Neural cell (in vitro differentiated cells): Measurements from ENCODE around the gene TLNRD1. TPM values are rescaled to one million over a fixed set of nuclear protein-coding genes. Genes with fewer than 3 reads are reported as not detected.
A peak's percentile ranks its signal among the peaks of the same experiment; 100 is the strongest.

Experiments used
- H2AFZ ChIP-seq: fragments of 200-600, 300-800 bp; sonication (generic), shearing (Covaris generic); 2 replicates; pipeline ENCODE4 v1.6.0; 2014; ENCODE audit warnings: low read depth, mild to moderate bottlenecking, antibody characterized with exemption, low read length, moderate library complexity
- H3F3A ChIP-seq: fragments of 200-600 bp; shearing (Covaris generic); 2 replicates; pipeline ENCODE4 v1.6.1; 2016; ENCODE audit warnings: mild to moderate bottlenecking, moderate library complexity, mixed read lengths, antibody characterized with exemption, low read length; ENCODE audit not compliant: insufficient read depth, poor library complexity, severe bottlenecking
- H3K27ac ChIP-seq: fragments of 200-600, 300-800 bp; sonication (generic), shearing (Covaris generic); 2 replicates; pipeline ENCODE4 v1.5.1; 2014; ENCODE audit warnings: mild to moderate bottlenecking, low read length, moderate library complexity
- H3K27me3 ChIP-seq: fragments of 300-800, 200-600 bp; sonication (generic), shearing (Covaris generic); 2 replicates; pipeline ENCODE4 v1.6.0; 2014; ENCODE audit warnings: mild to moderate bottlenecking, low read depth, low read length, moderate library complexity; ENCODE audit not compliant: insufficient read depth
- H3K36me3 ChIP-seq: fragments of 300-800, 200-600 bp; sonication (generic), shearing (Covaris generic); 2 replicates; pipeline ENCODE4 v1.5.1; 2014; ENCODE audit warnings: mild to moderate bottlenecking, antibody characterized with exemption, low read length, moderate library complexity; ENCODE audit not compliant: insufficient read depth
- H3K4me2 ChIP-seq: fragments of 300-800, 200-600 bp; sonication (generic), shearing (Covaris generic); 2 replicates; pipeline ENCODE4 v1.6.0; 2014; ENCODE audit warnings: mild to moderate bottlenecking, low read length
- H3K4me3 ChIP-seq: fragments of 300-800, 200-600 bp; sonication (generic), shearing (Covaris generic); 2 replicates; pipeline ENCODE4 v1.5.1; 2014; ENCODE audit warnings: mild to moderate bottlenecking, low read length, moderate library complexity
- H3K79me2 ChIP-seq: fragments of 200-600 bp; shearing (Covaris generic); replicated peaks from 2 replicates; pipeline ENCODE4 v1.6.0; 2014; ENCODE audit warnings: mild to moderate bottlenecking, low read length, moderate library complexity; ENCODE audit not compliant: insufficient read depth
- H3K9ac ChIP-seq: fragments of 300-800, 200-600 bp; sonication (generic), shearing (Covaris generic); 2 replicates; pipeline ENCODE4 v1.6.1; 2016; ENCODE audit warnings: mild to moderate bottlenecking, low read length, mixed read lengths
- H3K9me2 ChIP-seq: fragments of 200-600 bp; shearing (Covaris generic); 2 replicates; pipeline ENCODE4 v1.6.1; 2016; ENCODE audit warnings: mild to moderate bottlenecking, low read length, mixed read lengths; ENCODE audit not compliant: insufficient read depth
- H3K9me3 ChIP-seq: fragments of 200-600, 300-800 bp; sonication (generic), shearing (Covaris generic); 2 replicates; pipeline ENCODE4 v1.6.1; 2016; ENCODE audit warnings: mild to moderate bottlenecking, mixed run types, low read length, moderate library complexity, mixed read lengths
- H4K20me1 ChIP-seq: fragments of 200-600 bp; shearing (Covaris generic); 2 replicates; pipeline ENCODE4 v1.6.1; 2016; ENCODE audit warnings: mild to moderate bottlenecking, mixed run types; ENCODE audit not compliant: insufficient read depth
- EP300 ChIP-seq: fragments of 450-650 bp; conservative IDR thresholded peaks from 2 replicates; pipeline ENCODE4 v1.6.1; 2014; ENCODE audit warnings: antibody characterized with exemption, mild to moderate bottlenecking, moderate library complexity; ENCODE audit not compliant: poor library complexity, severe bottlenecking
- EZH2 ChIP-seq: fragments of 200-600, 300-800 bp; shearing (Covaris generic), sonication (generic); IDR thresholded peaks from 2 replicates; pipeline ENCODE4 v1.6.1; 2014; ENCODE audit warnings: antibody characterized with exemption, low read length, borderline replicate concordance, mild to moderate bottlenecking; ENCODE audit not compliant: insufficient read depth, poor library complexity, severe bottlenecking
- MXI1 ChIP-seq: fragments of 450-650 bp; conservative IDR thresholded peaks from 2 replicates; pipeline ENCODE4 v1.6.1; 2014; ENCODE audit warnings: antibody characterized with exemption, mild to moderate bottlenecking; ENCODE audit not compliant: poor library complexity, severe bottlenecking
- RAD21 ChIP-seq: fragments of 450-650 bp; conservative IDR thresholded peaks from 2 replicates; pipeline ENCODE4 v1.6.1; 2014; ENCODE audit warnings: antibody characterized with exemption, mild to moderate bottlenecking, moderate library complexity
- TAF1 ChIP-seq: IDR thresholded peaks from 2 replicates; pipeline ENCODE4 v1.6.1; 2012; ENCODE audit warnings: low read depth
- polyA plus RNA-seq: library from polyadenylated mRNA; depleted of rRNA; stranded (reverse); fragments of >200 nt; gene quantifications from 2 replicates; pipeline ENCODE4 v1.2.3, GENCODE V29; 2014
- TF ChIP-seq, protein P1 (sequence below): fragments of 450-650 bp; IDR thresholded peaks from 2 replicates; pipeline ENCODE4 v1.5.1; 2014; ENCODE audit warnings: antibody characterized with exemption, mild to moderate bottlenecking, moderate library complexity; ENCODE audit not compliant: poor library complexity, severe bottlenecking
- TF ChIP-seq, protein P2 (sequence below): IDR thresholded peaks from 2 replicates; pipeline ENCODE4 v1.6.1; 2012; ENCODE audit warnings: borderline replicate concordance

Gene TLNRD1
- polyA plus RNA-seq, 1 donor from 2014 or later = 8.2 TPM

DNA sequence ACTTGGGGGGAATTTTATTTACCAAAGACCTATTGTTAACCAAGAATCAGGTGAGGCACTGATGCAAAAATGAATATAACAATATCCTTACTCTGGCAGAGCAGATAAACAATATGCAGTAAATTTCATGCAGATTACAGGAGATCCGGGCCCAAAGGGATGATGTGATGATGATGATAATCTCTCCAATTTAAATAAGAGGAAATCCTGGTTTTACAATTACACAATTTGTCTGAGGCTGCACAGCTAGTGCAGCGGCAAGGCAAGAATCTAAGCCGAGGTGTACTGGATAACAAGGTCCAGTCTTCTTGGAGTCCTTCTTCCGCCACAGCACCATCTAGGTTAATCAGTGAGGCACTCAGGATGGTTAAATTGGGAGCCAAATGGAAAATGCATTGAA is 8.7 kb upstream of the TLNRD1 start:
- no peaks in the 10 kb centered on the region for H3K9me3 ChIP-seq
- H2AFZ ChIP-seq = no peak overlapping the region
- H3K79me2 ChIP-seq = peaks cover 20% of the 10 kb centered on the region
- H3K4me2 ChIP-seq = no peak overlapping the region
- H3K4me3 ChIP-seq = no peak overlapping the region
- no peak overlapping the region for H3K27ac ChIP-seq
- no peaks in the 10 kb centered on the region for H4K20me1 ChIP-seq
- TF ChIP-seq TAF1 (no peak), MXI1 (no peak)
- H3F3A ChIP-seq = no peaks in the 10 kb centered on the region
- no peak overlapping the region for H3K9ac ChIP-seq
- H3K27me3 ChIP-seq = no peaks in the 10 kb centered on the region
- no peaks in the 10 kb centered on the region for H3K36me3 ChIP-seq
- H3K9me2 ChIP-seq = no peaks in the 10 kb centered on the region

DNA sequence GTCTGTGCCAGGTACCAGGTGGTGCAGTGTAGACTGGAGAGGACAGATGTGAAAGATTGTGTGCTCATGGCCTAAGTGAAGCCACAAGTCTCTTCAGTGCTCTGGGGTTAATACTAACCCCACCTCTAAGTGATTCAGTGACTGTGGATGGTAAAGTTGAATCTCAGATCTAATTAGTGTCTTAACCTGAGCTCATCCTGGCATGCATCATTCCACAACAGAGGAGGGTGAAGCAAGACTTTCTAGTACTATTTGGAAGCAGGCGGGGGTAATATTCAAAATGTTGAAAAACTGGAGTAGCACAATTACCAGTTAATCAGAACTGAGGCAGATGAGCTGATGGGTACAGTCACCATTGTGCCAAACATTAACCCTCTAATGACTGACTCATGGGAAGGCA is 8.3 kb upstream of the TLNRD1 start:
- peaks cover 16% of the 10 kb centered on the region for H3K79me2 ChIP-seq
- no peak overlapping the region for H3K4me3 ChIP-seq
- H3F3A ChIP-seq = no peaks in the 10 kb centered on the region
- H3K9me2 ChIP-seq = no peaks in the 10 kb centered on the region
- TF ChIP-seq, protein P1, sequence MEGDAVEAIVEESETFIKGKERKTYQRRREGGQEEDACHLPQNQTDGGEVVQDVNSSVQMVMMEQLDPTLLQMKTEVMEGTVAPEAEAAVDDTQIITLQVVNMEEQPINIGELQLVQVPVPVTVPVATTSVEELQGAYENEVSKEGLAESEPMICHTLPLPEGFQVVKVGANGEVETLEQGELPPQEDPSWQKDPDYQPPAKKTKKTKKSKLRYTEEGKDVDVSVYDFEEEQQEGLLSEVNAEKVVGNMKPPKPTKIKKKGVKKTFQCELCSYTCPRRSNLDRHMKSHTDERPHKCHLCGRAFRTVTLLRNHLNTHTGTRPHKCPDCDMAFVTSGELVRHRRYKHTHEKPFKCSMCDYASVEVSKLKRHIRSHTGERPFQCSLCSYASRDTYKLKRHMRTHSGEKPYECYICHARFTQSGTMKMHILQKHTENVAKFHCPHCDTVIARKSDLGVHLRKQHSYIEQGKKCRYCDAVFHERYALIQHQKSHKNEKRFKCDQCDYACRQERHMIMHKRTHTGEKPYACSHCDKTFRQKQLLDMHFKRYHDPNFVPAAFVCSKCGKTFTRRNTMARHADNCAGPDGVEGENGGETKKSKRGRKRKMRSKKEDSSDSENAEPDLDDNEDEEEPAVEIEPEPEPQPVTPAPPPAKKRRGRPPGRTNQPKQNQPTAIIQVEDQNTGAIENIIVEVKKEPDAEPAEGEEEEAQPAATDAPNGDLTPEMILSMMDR = no peak
- no peaks in the 10 kb centered on the region for H3K9me3 ChIP-seq
- no peaks in the 10 kb centered on the region for H3K27me3 ChIP-seq
- no peak overlapping the region for H2AFZ ChIP-seq
- no peak overlapping the region for H3K4me2 ChIP-seq
- H4K20me1 ChIP-seq = no peaks in the 10 kb centered on the region
- H3K36me3 ChIP-seq = no peaks in the 10 kb centered on the region
- H3K27ac ChIP-seq = no peak overlapping the region
- H3K9ac ChIP-seq = no peak overlapping the region

DNA sequence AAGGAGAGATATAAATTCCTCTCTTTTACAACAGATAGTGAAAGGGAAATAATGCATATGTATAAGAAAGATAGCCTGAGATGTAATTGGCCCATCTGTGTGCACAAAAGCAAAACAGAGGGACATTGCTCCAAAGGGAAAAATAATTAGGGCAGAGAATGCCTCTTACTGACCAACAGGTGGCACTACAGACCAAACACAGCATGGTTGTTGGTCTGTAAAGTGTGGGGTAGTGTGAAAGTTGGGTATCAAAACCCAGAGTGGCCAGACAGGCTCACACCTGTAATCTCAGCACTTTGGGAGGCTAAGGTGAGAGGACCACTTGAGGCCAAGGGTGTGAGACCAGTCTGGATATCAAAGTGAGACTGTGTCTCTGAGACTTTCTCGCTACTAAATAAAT is 4.5 kb upstream of the TLNRD1 start:
- no peak overlapping the region for H3K9ac ChIP-seq
- no peaks in the 10 kb centered on the region for H3F3A ChIP-seq
- TF ChIP-seq EP300 (no peak), EZH2 (no peak), RAD21 (no peak)
- TF ChIP-seq, protein P2, sequence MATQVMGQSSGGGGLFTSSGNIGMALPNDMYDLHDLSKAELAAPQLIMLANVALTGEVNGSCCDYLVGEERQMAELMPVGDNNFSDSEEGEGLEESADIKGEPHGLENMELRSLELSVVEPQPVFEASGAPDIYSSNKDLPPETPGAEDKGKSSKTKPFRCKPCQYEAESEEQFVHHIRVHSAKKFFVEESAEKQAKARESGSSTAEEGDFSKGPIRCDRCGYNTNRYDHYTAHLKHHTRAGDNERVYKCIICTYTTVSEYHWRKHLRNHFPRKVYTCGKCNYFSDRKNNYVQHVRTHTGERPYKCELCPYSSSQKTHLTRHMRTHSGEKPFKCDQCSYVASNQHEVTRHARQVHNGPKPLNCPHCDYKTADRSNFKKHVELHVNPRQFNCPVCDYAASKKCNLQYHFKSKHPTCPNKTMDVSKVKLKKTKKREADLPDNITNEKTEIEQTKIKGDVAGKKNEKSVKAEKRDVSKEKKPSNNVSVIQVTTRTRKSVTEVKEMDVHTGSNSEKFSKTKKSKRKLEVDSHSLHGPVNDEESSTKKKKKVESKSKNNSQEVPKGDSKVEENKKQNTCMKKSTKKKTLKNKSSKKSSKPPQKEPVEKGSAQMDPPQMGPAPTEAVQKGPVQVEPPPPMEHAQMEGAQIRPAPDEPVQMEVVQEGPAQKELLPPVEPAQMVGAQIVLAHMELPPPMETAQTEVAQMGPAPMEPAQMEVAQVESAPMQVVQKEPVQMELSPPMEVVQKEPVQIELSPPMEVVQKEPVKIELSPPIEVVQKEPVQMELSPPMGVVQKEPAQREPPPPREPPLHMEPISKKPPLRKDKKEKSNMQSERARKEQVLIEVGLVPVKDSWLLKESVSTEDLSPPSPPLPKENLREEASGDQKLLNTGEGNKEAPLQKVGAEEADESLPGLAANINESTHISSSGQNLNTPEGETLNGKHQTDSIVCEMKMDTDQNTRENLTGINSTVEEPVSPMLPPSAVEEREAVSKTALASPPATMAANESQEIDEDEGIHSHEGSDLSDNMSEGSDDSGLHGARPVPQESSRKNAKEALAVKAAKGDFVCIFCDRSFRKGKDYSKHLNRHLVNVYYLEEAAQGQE = no peak
- TF ChIP-seq, protein P1 = peak; percentile 27
- H3K9me3 ChIP-seq = no peaks in the 10 kb centered on the region
- H3K4me3 ChIP-seq = no peak overlapping the region
- H3K27me3 ChIP-seq = no peaks in the 10 kb centered on the region
- H3K27ac ChIP-seq = no peak overlapping the region
- no peaks in the 10 kb centered on the region for H3K9me2 ChIP-seq
- no peaks in the 10 kb centered on the region for H3K36me3 ChIP-seq
- no peak overlapping the region for H3K4me2 ChIP-seq
- no peak overlapping the region for H2AFZ ChIP-seq
- no peaks in the 10 kb centered on the region for H4K20me1 ChIP-seq
- no peaks in the 10 kb centered on the region for H3K79me2 ChIP-seq
